ENCODE results near the gene BAG1.

- TF ChIP-seq, protein P1, sequence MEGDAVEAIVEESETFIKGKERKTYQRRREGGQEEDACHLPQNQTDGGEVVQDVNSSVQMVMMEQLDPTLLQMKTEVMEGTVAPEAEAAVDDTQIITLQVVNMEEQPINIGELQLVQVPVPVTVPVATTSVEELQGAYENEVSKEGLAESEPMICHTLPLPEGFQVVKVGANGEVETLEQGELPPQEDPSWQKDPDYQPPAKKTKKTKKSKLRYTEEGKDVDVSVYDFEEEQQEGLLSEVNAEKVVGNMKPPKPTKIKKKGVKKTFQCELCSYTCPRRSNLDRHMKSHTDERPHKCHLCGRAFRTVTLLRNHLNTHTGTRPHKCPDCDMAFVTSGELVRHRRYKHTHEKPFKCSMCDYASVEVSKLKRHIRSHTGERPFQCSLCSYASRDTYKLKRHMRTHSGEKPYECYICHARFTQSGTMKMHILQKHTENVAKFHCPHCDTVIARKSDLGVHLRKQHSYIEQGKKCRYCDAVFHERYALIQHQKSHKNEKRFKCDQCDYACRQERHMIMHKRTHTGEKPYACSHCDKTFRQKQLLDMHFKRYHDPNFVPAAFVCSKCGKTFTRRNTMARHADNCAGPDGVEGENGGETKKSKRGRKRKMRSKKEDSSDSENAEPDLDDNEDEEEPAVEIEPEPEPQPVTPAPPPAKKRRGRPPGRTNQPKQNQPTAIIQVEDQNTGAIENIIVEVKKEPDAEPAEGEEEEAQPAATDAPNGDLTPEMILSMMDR (IDR thresholded peaks at IDR 0.05 in 4 of 5, conservative IDR thresholded peaks at IDR 0.05 in 1 of 5), result no peak
- TF ChIP-seq POLR2A (IDR thresholded peaks at IDR 0.05), result no peak
Measured at GRCh38 chr9:33255014-33255413, 9.5 kb downstream of the BAG1 start.

All from gastrocnemius medialis (tissue), 4 donors.